Caco-2 (cell line): Measurements from ENCODE around the gene MTRR. TPM values are rescaled to one million over a fixed set of nuclear protein-coding genes. Genes with fewer than 3 reads are reported as not detected.

Experiments
- BruUV-seq: library from RNA; stranded (reverse); fragments of 400-500 nt; replicated peaks from 2 replicates; lab custom pipeline; 2021; lab: Mats Ljungman, UMichigan
- CTCF ChIA-PET: fragments of 300-600 bp; sonication (Branson Sonifier 250); formaldehyde crosslinking; loops from one replicate; lab custom pipeline; 2022; ENCODE audit warnings: antibody characterized with exemption; lab: Charles Lee
- POLR2A ChIA-PET: fragments of 300-600 bp; sonication (Branson Sonifier 250); formaldehyde crosslinking; loops from one replicate; lab custom pipeline; 2022; ENCODE audit warnings: antibody characterized with exemption; lab: Charles Lee
- DNase-seq, 2 experiments: peaks; one replicate each; pipeline versions ENCODE4 v3.0.0 to v3.0.0-alpha.2; 2020 to 2022
- H3K27me3 ChIP-seq: replicated peaks from 2 replicates; pipeline ENCODE4 v1.6.0; 2011; ENCODE audit warnings: low read length; ENCODE audit not compliant: control insufficient read depth, insufficient read depth
- H3K36me3 ChIP-seq: 2 replicates; pipeline ENCODE4 v1.5.1; 2011; ENCODE audit warnings: low read length; ENCODE audit not compliant: control insufficient read depth, insufficient read depth
- H3K4me1 ChIP-seq: fragments of 250-450 bp; sonication (Bioruptor Pico); 2 replicates; pipeline ENCODE4 v1.5.1; 2020; ENCODE audit warnings: mild to moderate bottlenecking
- H3K4me3 ChIP-seq: 2 replicates; pipeline ENCODE4 v1.5.1; 2011; ENCODE audit warnings: low read depth, mild to moderate bottlenecking, control low read depth, low read length
- H3K9me3 ChIP-seq: fragments of 250-450 bp; sonication (Bioruptor Pico); 2 replicates; pipeline ENCODE4 v1.5.1; 2020; ENCODE audit warnings: mild to moderate bottlenecking, moderate library complexity
- H3K27ac Mint-ChIP-seq: one replicate; pipeline ENCODE4 v1.8.0; 2022; ENCODE audit warnings: mixed read lengths; ENCODE audit not compliant: unreplicated experiment
- H3K27me3 Mint-ChIP-seq: one replicate; pipeline ENCODE4 v1.8.0; 2022; ENCODE audit warnings: mixed read lengths; ENCODE audit not compliant: insufficient read depth, unreplicated experiment
- H3K36me3 Mint-ChIP-seq: one replicate; pipeline ENCODE4 v1.8.0; 2022; ENCODE audit warnings: mild to moderate bottlenecking, mixed read lengths; ENCODE audit not compliant: insufficient read depth, unreplicated experiment
- H3K4me1 Mint-ChIP-seq: one replicate; pipeline ENCODE4 v1.8.0; 2022; ENCODE audit warnings: low read depth, mixed read lengths; ENCODE audit not compliant: unreplicated experiment
- H3K4me3 Mint-ChIP-seq: one replicate; pipeline ENCODE4 v1.8.0; 2022; ENCODE audit warnings: mild to moderate bottlenecking, moderate library complexity, mixed read lengths; ENCODE audit not compliant: unreplicated experiment
- H3K9me3 Mint-ChIP-seq: one replicate; pipeline ENCODE4 v1.8.0; 2022; ENCODE audit warnings: mixed read lengths; ENCODE audit not compliant: unreplicated experiment
- intact Hi-C: fragments of 100-400 bp; cut with micrococcal nuclease; formaldehyde crosslinking; loops from one replicate; pipeline ENCODE4 v1.10.0; 2022; ENCODE audit not compliant: unreplicated experiment
- total RNA-seq: library from RNA; stranded (reverse); gene quantifications from 2 replicates; pipeline ENCODE4 v1.2.3, GENCODE V29; 2022
- TF ChIP-seq, protein P1 (sequence below), 2 experiments: fragments of 200-600 bp in 1 of 2; IDR thresholded peaks; 1 replicate in 1 of 2; 2 replicates in 1 of 2; pipeline versions ENCODE4 v1.5.1 to v1.8.0; 2011 to 2022; ENCODE audit warnings: antibody characterized with exemption in 1 of 2, control low read depth in 1 of 2, inconsistent platforms in 1 of 2, low read depth in 1 of 2, low read length in 1 of 2, mild to moderate bottlenecking in 1 of 2, moderate library complexity in 1 of 2; ENCODE audit not compliant: insufficient read depth in 1 of 2, severe bottlenecking in 1 of 2, unreplicated experiment in 1 of 2

The MTRR gene
- total RNA-seq, 1 experiment from 2014 or later: 57.6 TPM

- Histone ChIP-seq H3K4me3 (no peak overlapping the region), H3K9me3 (peaks cover 3% of the 10 kb centered on the region; the same call in 1 of the 2 replicates), H3K27me3 (peaks cover 1% of the 10 kb centered on the region; the same call in 1 of the 2 replicates), H3K4me1 (no peaks in the 10 kb centered on the region; the same call in 1 of the 2 replicates), H3K36me3 (no peaks in the 10 kb centered on the region)
- DNase-seq: no peak
- H3K27ac Mint-ChIP-seq: no peak overlapping the region
- H3K36me3 Mint-ChIP-seq: peaks cover 5% of the 10 kb centered on the region
- intact Hi-C loops: no loop called here
- H3K4me3 Mint-ChIP-seq: no peak overlapping the region
- CTCF ChIA-PET: no interaction called here
- TF ChIP-seq, protein P1, sequence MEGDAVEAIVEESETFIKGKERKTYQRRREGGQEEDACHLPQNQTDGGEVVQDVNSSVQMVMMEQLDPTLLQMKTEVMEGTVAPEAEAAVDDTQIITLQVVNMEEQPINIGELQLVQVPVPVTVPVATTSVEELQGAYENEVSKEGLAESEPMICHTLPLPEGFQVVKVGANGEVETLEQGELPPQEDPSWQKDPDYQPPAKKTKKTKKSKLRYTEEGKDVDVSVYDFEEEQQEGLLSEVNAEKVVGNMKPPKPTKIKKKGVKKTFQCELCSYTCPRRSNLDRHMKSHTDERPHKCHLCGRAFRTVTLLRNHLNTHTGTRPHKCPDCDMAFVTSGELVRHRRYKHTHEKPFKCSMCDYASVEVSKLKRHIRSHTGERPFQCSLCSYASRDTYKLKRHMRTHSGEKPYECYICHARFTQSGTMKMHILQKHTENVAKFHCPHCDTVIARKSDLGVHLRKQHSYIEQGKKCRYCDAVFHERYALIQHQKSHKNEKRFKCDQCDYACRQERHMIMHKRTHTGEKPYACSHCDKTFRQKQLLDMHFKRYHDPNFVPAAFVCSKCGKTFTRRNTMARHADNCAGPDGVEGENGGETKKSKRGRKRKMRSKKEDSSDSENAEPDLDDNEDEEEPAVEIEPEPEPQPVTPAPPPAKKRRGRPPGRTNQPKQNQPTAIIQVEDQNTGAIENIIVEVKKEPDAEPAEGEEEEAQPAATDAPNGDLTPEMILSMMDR (IDR thresholded peaks at IDR 0.05; ENCODE audit: insufficient read depth in 1 of 2, low read depth in 1 of 2, low read length in 1 of 2, severe bottlenecking in 1 of 2, unreplicated experiment in 1 of 2): no peak
- H3K4me1 Mint-ChIP-seq: no peaks in the 10 kb centered on the region
- POLR2A ChIA-PET: no interaction called here
- no peaks in the 10 kb centered on the region for H3K9me3 Mint-ChIP-seq
- no TSS peak for BruUV-seq
- peaks cover 29% of the 10 kb centered on the region for H3K27me3 Mint-ChIP-seq
Measured at GRCh38 chr5:7846327-7846726, 22.6 kb upstream of the MTRR start.

DNA sequence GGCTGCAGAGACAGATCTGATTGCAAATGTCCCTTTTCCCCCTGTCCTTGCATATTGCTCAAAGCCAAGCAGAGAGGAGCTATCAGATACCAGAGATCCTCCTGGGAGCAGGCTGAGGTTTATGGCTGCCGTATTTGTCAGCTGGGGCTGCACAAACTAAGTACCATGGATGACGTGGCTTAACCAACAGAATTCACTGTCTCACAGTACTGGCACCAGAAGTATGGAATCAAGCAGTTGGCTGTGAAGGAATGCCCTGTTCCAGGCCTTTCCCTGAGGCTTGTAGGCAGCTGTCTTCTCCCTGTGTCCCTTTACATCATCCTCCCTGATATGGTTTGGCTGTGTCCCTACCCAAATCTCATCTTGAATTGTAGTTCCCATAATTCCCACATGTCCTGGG is 20.7 kb upstream of the MTRR start:
- Mint-ChIP-seq H3K36me3 (peaks cover 6% of the 10 kb centered on the region), H3K27ac (no peak overlapping the region), H3K4me3 (no peak overlapping the region), H3K9me3 (no peaks in the 10 kb centered on the region), H3K4me1 (no peaks in the 10 kb centered on the region), H3K27me3 (peaks cover 24% of the 10 kb centered on the region)
- Histone ChIP-seq H3K36me3 (no peaks in the 10 kb centered on the region), H3K4me3 (no peak overlapping the region), H3K9me3 (peaks cover 5% of the 10 kb centered on the region; the same call in 1 of the 2 replicates), H3K27me3 (peaks cover 1% of the 10 kb centered on the region; the same call in 1 of the 2 replicates), H3K4me1 (no peaks in the 10 kb centered on the region; the same call in 1 of the 2 replicates)
- BruUV-seq: no TSS peak
- TF ChIP-seq, protein P1 (IDR thresholded peaks at IDR 0.05; ENCODE audit: insufficient read depth in 1 of 2, low read depth in 1 of 2, low read length in 1 of 2, severe bottlenecking in 1 of 2, unreplicated experiment in 1 of 2): no peak
- intact Hi-C loops: no loop called here
- ChIA-PET CTCF (no interaction called here), POLR2A (no interaction called here)
- no peak for DNase-seq

GRCh38 chr5:7849681-7850394 is 19.1 kb upstream of the MTRR start:
- ChIA-PET POLR2A (interaction anchor here (0.8 kb wide), 1 partner anchor 19 kb away, joined by 3 read pairs; the partner anchor contains the start of genes FASTKD3 and MTRR), CTCF (interaction anchor here (0.6 to 2.6 kb wide), 4 partner anchors 19 to 46 kb away, joined by 3 to 10 read pairs (median 3); partner anchors contain the start of genes FASTKD3 and MTRR)
- H3K4me3 Mint-ChIP-seq: peak overlapping the region; percentile 79

More at GRCh38 chr5:7849681-7850394, 19.1 kb upstream of the MTRR start:
- Mint-ChIP-seq H3K27me3 (peaks cover 14% of the 10 kb centered on the region), H3K36me3 (peaks cover 6% of the 10 kb centered on the region), H3K9me3 (no peaks in the 10 kb centered on the region), H3K27ac (no peak overlapping the region), H3K4me1 (no peaks in the 10 kb centered on the region)
- no peaks in the 10 kb centered on the region for H3K27me3 ChIP-seq
- no peaks in the 10 kb centered on the region; the same call in 1 of the 2 replicates for H3K4me1 ChIP-seq
- peak; percentile 57 to 59 for DNase-seq
- BruUV-seq: no TSS peak
- peak overlapping the region; percentile 72 for H3K4me3 ChIP-seq
- intact Hi-C loops: loop anchor here (1.0 to 10.0 kb wide), 3 partner anchors 19 to 85 kb away; partner anchors contain the start of genes FASTKD3 and MTRR
- H3K9me3 ChIP-seq: peaks cover 5% of the 10 kb centered on the region; the same call in 1 of the 2 replicates
- H3K36me3 ChIP-seq: no peaks in the 10 kb centered on the region
- TF ChIP-seq, protein P1 (IDR thresholded peaks at IDR 0.05; ENCODE audit: insufficient read depth in 1 of 2, low read depth in 1 of 2, low read length in 1 of 2, severe bottlenecking in 1 of 2, unreplicated experiment in 1 of 2): peak in 1 of 2 experiments; percentile 39
